K562 (cell line): ENCODE results near the gene SDK1. TPM values are rescaled to one million over a fixed set of nuclear protein-coding genes. Genes with fewer than 3 reads are reported as not detected.

Experiments used
- ATAC-seq: fragments of 200-7000 bp; cut with Tn5 transposase; 3 replicates; pipeline ENCODE4 v1.9.1; 2020; ENCODE audit warnings: moderate library complexity
- BruUV-seq: library from RNA; stranded (reverse); fragments of 400-500 nt; replicated peaks from 2 replicates; lab custom pipeline; 2021; lab: Mats Ljungman, UMichigan
- CTCF ChIA-PET: fragments of 300-600 bp; formaldehyde crosslinking; extraction: SDS; loops from one replicate; lab custom pipeline; 2021; ENCODE audit warnings: low intra/inter-chr PET ratio; lab: Yijun Ruan, JAX
- POLR2A ChIA-PET: fragments of 300-600, 350-650 bp; sonication (Branson Sonifier 250); formaldehyde crosslinking; extraction: SDS; loops from one replicate; lab custom pipeline; 2021; ENCODE audit warnings: antibody characterized with exemption, inconsistent platforms; lab: Yijun Ruan, JAX
- DNase-seq, 4 experiments: peaks; one replicate each; pipeline versions ENCODE4 v3.0.0 to v3.0.0-alpha.2; 2011 to 2018; ENCODE audit warnings: low spot score in 3 of 4, mixed read lengths in 3 of 4; ENCODE audit errors: extremely low read depth in 1 of 4
- FAIRE-seq: peaks from 2 replicates; lab custom pipeline; 2011; peaks lifted over from hg19 to GRCh38; lab: Jason Lieb, UNC
- H2AFZ ChIP-seq: 2 replicates; pipeline ENCODE4 v1.6.0; 2011; ENCODE audit warnings: low read depth, low read length, control low read depth, inconsistent platforms
- H3K27ac ChIP-seq: fragments of 200-600 bp; 3 replicates; pipeline ENCODE4 v1.8.0; 2011; ENCODE audit warnings: low read depth, mild to moderate bottlenecking, control low read depth, inconsistent platforms, low read length, moderate library complexity, mixed read lengths; ENCODE audit errors: extremely low read depth
- H3K27me3 ChIP-seq, 2 experiments: fragments of 300-600 bp in 1 of 2; 2 replicates in 1 of 2; 3 replicates in 1 of 2; pipeline versions ENCODE4 v1.6.0 to v1.8.0; 2011; ENCODE audit warnings: inconsistent platforms in 2 of 2, low read length in 2 of 2, mild to moderate bottlenecking in 1 of 2, mixed read lengths in 1 of 2, moderate library complexity in 1 of 2; ENCODE audit not compliant: control insufficient read depth in 2 of 2, insufficient read depth in 2 of 2
- H3K36me3 ChIP-seq: fragments of 300-600 bp; 3 replicates; pipeline ENCODE4 v1.8.0; 2011; ENCODE audit warnings: mild to moderate bottlenecking, low read length, inconsistent platforms; ENCODE audit not compliant: control insufficient read depth, insufficient read depth
- H3K4me1 ChIP-seq, 2 experiments: fragments of 200-600 bp in 1 of 2; replicated peaks in 1 of 2; 2 replicates in 1 of 2; 3 replicates in 1 of 2; pipeline versions ENCODE4 v1.5.1 to v1.8.0; 2011; ENCODE audit warnings: inconsistent platforms in 2 of 2, low read length in 2 of 2, mild to moderate bottlenecking in 1 of 2, mixed read lengths in 1 of 2, moderate library complexity in 1 of 2; ENCODE audit not compliant: control insufficient read depth in 2 of 2, insufficient read depth in 2 of 2
- H3K4me2 ChIP-seq: 2 replicates; pipeline ENCODE4 v1.6.1; 2011; ENCODE audit warnings: low read length, control low read depth, inconsistent platforms, mixed read lengths; ENCODE audit not compliant: insufficient read depth
- H3K4me3 ChIP-seq: fragments of 200-600 bp; sonication (generic), shearing (Covaris generic); 2 replicates; pipeline ENCODE4 v1.5.1; 2016; ENCODE audit warnings: control low read depth, inconsistent platforms
- H3K79me2 ChIP-seq: fragments of 200-600 bp; 3 replicates; pipeline ENCODE4 v1.8.0; 2011; ENCODE audit warnings: low read length, inconsistent platforms; ENCODE audit not compliant: control insufficient read depth, insufficient read depth
- H3K9ac ChIP-seq, 2 experiments: 2 replicates each; pipeline versions ENCODE4 v1.6.0 to v1.6.1; 2011; ENCODE audit warnings: low read depth in 2 of 2, low read length in 2 of 2, control low read depth in 1 of 2, inconsistent platforms in 1 of 2, mild to moderate bottlenecking in 1 of 2, mixed read lengths in 1 of 2; ENCODE audit not compliant: insufficient read depth in 1 of 2
- H3K9me1 ChIP-seq: one replicate; pipeline ENCODE4 v1.6.0; 2011; ENCODE audit warnings: inconsistent platforms, mild to moderate bottlenecking, low read length, moderate library complexity; ENCODE audit not compliant: control insufficient read depth, insufficient read depth
- H3K9me3 ChIP-seq: replicated peaks from 2 replicates; pipeline ENCODE4 v1.5.1; 2011; ENCODE audit warnings: low read depth, low read length, inconsistent platforms; ENCODE audit not compliant: control insufficient read depth, insufficient read depth
- H4K20me1 ChIP-seq: replicated peaks from 2 replicates; pipeline ENCODE4 v1.6.1; 2011; ENCODE audit warnings: low read length, inconsistent platforms, mixed read lengths; ENCODE audit not compliant: control insufficient read depth, insufficient read depth
- BHLHE40 ChIP-seq: IDR thresholded peaks from 2 replicates; pipeline ENCODE4 v1.6.1; 2011; ENCODE audit warnings: low read length, improper control_type of control experiment
- FOXM1 ChIP-seq, 2 experiments: fragments of 450-650 bp in 1 of 2; sonication (generic) in 1 of 2; formaldehyde crosslinking in 1 of 2; IDR thresholded peaks; 2 replicates each; pipeline versions ENCODE4 v1.6.1 to v1.9.0; 2017 to 2022; ENCODE audit warnings: low read depth in 2 of 2, mild to moderate bottlenecking in 2 of 2, missing genetic modification reagents in 1 of 2, moderate library complexity in 1 of 2
- HLTF ChIP-seq: fragments of 450-650 bp; IDR thresholded peaks from 2 replicates; pipeline ENCODE4 v1.6.1; 2016
- ILK ChIP-seq: fragments of 450-650 bp; IDR thresholded peaks from 2 replicates; pipeline ENCODE4 v1.6.1; 2016; ENCODE audit warnings: missing genetic modification characterization, low read depth, mild to moderate bottlenecking, missing compliant biosample characterization, moderate library complexity, borderline replicate concordance
- NR0B1 ChIP-seq: fragments of 450-650 bp; IDR thresholded peaks from one replicate; pipeline ENCODE4 v1.6.1; 2018; ENCODE audit warnings: mild to moderate bottlenecking, moderate library complexity; ENCODE audit not compliant: partially characterized antibody
- PREB ChIP-seq: sonication (generic); formaldehyde crosslinking; IDR thresholded peaks from 2 replicates; pipeline ENCODE4 v1.8.1; 2023; ENCODE audit warnings: mild to moderate bottlenecking, missing genetic modification reagents
- TCFL5 ChIP-seq: fragments of 250-450 bp; sonication (Bioruptor Pico); conservative IDR thresholded peaks from 2 replicates; pipeline ENCODE4 v1.6.1; 2021; ENCODE audit warnings: mild to moderate bottlenecking, moderate library complexity, matching md5 sums
- TGIF2 ChIP-seq: sonication (generic); formaldehyde crosslinking; IDR thresholded peaks from 2 replicates; pipeline ENCODE4 v1.8.1; 2022; ENCODE audit warnings: mild to moderate bottlenecking, missing genetic modification reagents, moderate library complexity
- ZFP91 ChIP-seq: sonication (generic); formaldehyde crosslinking; IDR thresholded peaks from 2 replicates; pipeline ENCODE4 v1.8.0; 2022; ENCODE audit warnings: mild to moderate bottlenecking, missing genetic modification reagents
- ZNF146 ChIP-seq: IDR thresholded peaks from one replicate; pipeline ENCODE4 v1.6.1; 2018; ENCODE audit warnings: missing compliant biosample characterization; ENCODE audit not compliant: unreplicated experiment
- ZNF224 ChIP-seq: sonication (generic); formaldehyde crosslinking; IDR thresholded peaks from 2 replicates; pipeline ENCODE4 v1.8.0; 2022; ENCODE audit warnings: mild to moderate bottlenecking, missing genetic modification reagents
- WGBS: fragments of 100-300 bp; shearing (Covaris generic); methylation state at CpG from one replicate; pipeline ENCODE4 v1.1.6; 2016; ENCODE audit warnings: low coverage, mixed read lengths; ENCODE audit not compliant: insufficient coverage; ENCODE audit errors: missing lambda C conversion rate; 5-methylcytosine and 5-hydroxymethylcytosine counted together
- in situ Hi-C: fragments of 300-500 bp; cut with MboI; formaldehyde crosslinking; loops from 4 replicates; pipeline ENCODE4 v1.15.0; 2018; ENCODE audit warnings: inconsistent platforms, mixed read lengths
- intact Hi-C: fragments of 100-400 bp; cut with micrococcal nuclease; formaldehyde crosslinking; loops from 2 replicates; pipeline ENCODE4 v1.14.2; 2022
- polyA plus RNA-seq, 8 experiments: library from polyadenylated mRNA; depleted of rRNA in 4 of 8; stranded (reverse) in 5 of 8; unstranded in 3 of 8; fragments of >200 nt; fragmentation: Nextera tagmentation in 2 of 8; fragmentation: Illumina TruSeq in 1 of 8; extraction: Ambion mirVana in 2 of 8; extraction: Trizol in 1 of 8; gene quantifications; 2 replicates each; pipeline versions ENCODE4 v1.2.1 to v1.2.3, GENCODE V29; 2011 to 2014; ENCODE audit warnings: inconsistent platforms in 1 of 8, missing spikeins in 1 of 8
- total RNA-seq, 7 experiments: library from RNA; depleted of rRNA in 6 of 7; stranded (reverse); fragments of >200 nt in 6 of 7; fragmentation: Illumina TruSeq in 2 of 7; extraction: Trizol in 2 of 7; gene quantifications; 2 replicates each; pipeline versions ENCODE4 v1.2.1 to v1.2.3, GENCODE V29; 2011 to 2021; ENCODE audit warnings: low replicate concordance in 1 of 7

Gene SDK1
- total and polyA plus RNA-seq, 9 of the 15 experiments (the other 6 are each of a cell fraction or from before 2014, with no cell fraction given) = 0.16 TPM; not detected in 8

- peaks cover under 1 to 33% of the 10 kb centered on the region in 2 experiments for H3K27me3 ChIP-seq
- H3K27ac ChIP-seq = no peak overlapping the region
- intact Hi-C loops (no loop called here), in situ Hi-C loops (no loop called here)
- no peak for TF ChIP-seq FOXM1 (IDR thresholded peaks at IDR 0.05; ENCODE audit: low read depth)
- TF ChIP-seq FOXM1 (CRISPR knock-in tag; IDR thresholded peaks at IDR 0.05; ENCODE audit: low read depth) = no peak
- TF ChIP-seq ZNF146 (CRISPR knock-in tag) = no peak
- TF ChIP-seq TGIF2 = no peak
- no peak for TF ChIP-seq NR0B1
- H3K4me1 ChIP-seq = no peaks in the 10 kb centered on the region
- ChIA-PET CTCF (no interaction called here), POLR2A (no interaction called here)
- H3K9me1 ChIP-seq = no peaks in the 10 kb centered on the region
- no peak for ATAC-seq
- no peaks in the 10 kb centered on the region for H4K20me1 ChIP-seq
- no peak overlapping the region for H3K4me3 ChIP-seq
- DNase-seq = no peak
- BruUV-seq = no TSS peak
- H2AFZ ChIP-seq = no peak overlapping the region
- H3K9ac ChIP-seq = no peak overlapping the region
- 0% methylated on average over 4 of the region's 4 CpGs for WGBS
- no peak overlapping the region for H3K4me2 ChIP-seq
- no peaks in the 10 kb centered on the region for H3K79me2 ChIP-seq
- H3K9me3 ChIP-seq = no peaks in the 10 kb centered on the region
- FAIRE-seq = no peak
- no peaks in the 10 kb centered on the region for H3K36me3 ChIP-seq
Measured at GRCh38 chr7:4277936-4278335, 976.9 kb downstream of the SDK1 start.

GRCh38 chr7:4279216-4279615 is 978.2 kb downstream of the SDK1 start:
- H3K4me1 ChIP-seq = no peaks in the 10 kb centered on the region
- H3K9me3 ChIP-seq = no peaks in the 10 kb centered on the region
- CTCF ChIA-PET = no interaction called here
- no peaks in the 10 kb centered on the region for H3K9me1 ChIP-seq
- FAIRE-seq = no peak
- ATAC-seq = no peak
- H3K27ac ChIP-seq = no peak overlapping the region
- intact Hi-C loops (no loop called here), in situ Hi-C loops (no loop called here)
- H3K4me2 ChIP-seq = no peak overlapping the region
- no peaks in the 10 kb centered on the region for H3K36me3 ChIP-seq
- 0% methylated on average over 3 of the region's 3 CpGs for WGBS
- H2AFZ ChIP-seq = no peak overlapping the region
- H3K9ac ChIP-seq = no peak overlapping the region
- H4K20me1 ChIP-seq = no peaks in the 10 kb centered on the region
- POLR2A ChIA-PET = no interaction called here
- no TSS peak for BruUV-seq
- DNase-seq = no peak
- H3K79me2 ChIP-seq = no peaks in the 10 kb centered on the region
- peaks cover 2 to 34% of the 10 kb centered on the region in 2 experiments for H3K27me3 ChIP-seq
- H3K4me3 ChIP-seq = no peak overlapping the region
- TF ChIP-seq ZNF224 (CRISPR knock-in tag) (no peak), HLTF (no peak), BHLHE40 (no peak), ZFP91 (CRISPR knock-in tag) (no peak), PREB (CRISPR knock-in tag) (no peak), TCFL5 (CRISPR knock-in tag) (no peak), ILK (no peak)
